Measurements from ENCODE around the gene ADIPOR2.

Gene ADIPOR2

GRCh38 chr12:1776170-1776921 lies 85.5 kb downstream of the ADIPOR2 start:
- H3K4me3 ChIP-seq (replicated peaks; ENCODE audit: low read depth, low read length), result no peak overlapping the region
- no peak for TF ChIP-seq CTCF (IDR thresholded peaks at IDR 0.05; ENCODE audit: insufficient read depth, low read length, poor library complexity, severe bottlenecking)
- peaks cover 2% of the 10 kb centered on the region for H3K36me3 ChIP-seq (ENCODE audit: control insufficient read depth, insufficient read depth, low read length)
- no peaks in the 10 kb centered on the region for H3K27me3 ChIP-seq (replicated peaks; ENCODE audit: control insufficient read depth, insufficient read depth, low read length)
- DNase-seq (ENCODE audit: extremely low read depth, insufficient read length), result no peak

- H3K36me3 ChIP-seq (ENCODE audit: control insufficient read depth, insufficient read depth, low read length), result peaks cover 2% of the 10 kb centered on the region
- H3K4me3 ChIP-seq (replicated peaks; ENCODE audit: low read depth, low read length), result no peak overlapping the region
- DNase-seq (ENCODE audit: extremely low read depth, insufficient read length), result no peak
- no peaks in the 10 kb centered on the region for H3K27me3 ChIP-seq (replicated peaks; ENCODE audit: control insufficient read depth, insufficient read depth, low read length)
- no peak for TF ChIP-seq CTCF (IDR thresholded peaks at IDR 0.05; ENCODE audit: insufficient read depth, low read length, poor library complexity, severe bottlenecking)
Observed at GRCh38 chr12:1777798-1778197, 86.9 kb downstream of the ADIPOR2 start.

- DNase-seq (ENCODE audit: extremely low read depth, insufficient read length), result no peak
- Histone ChIP-seq H3K27me3 (replicated peaks; ENCODE audit: control insufficient read depth, insufficient read depth, low read length) (no peaks in the 10 kb centered on the region), H3K4me3 (replicated peaks; ENCODE audit: low read depth, low read length) (no peak overlapping the region), H3K36me3 (ENCODE audit: control insufficient read depth, insufficient read depth, low read length) (peaks cover 4% of the 10 kb centered on the region)
- no peak for TF ChIP-seq CTCF (IDR thresholded peaks at IDR 0.05; ENCODE audit: insufficient read depth, low read length, poor library complexity, severe bottlenecking)
Observed at GRCh38 chr12:1778911-1779310, 88.0 kb downstream of the ADIPOR2 start.

GRCh38 chr12:1779783-1780182 lies 88.9 kb downstream of the ADIPOR2 start:
- no peak for TF ChIP-seq CTCF (IDR thresholded peaks at IDR 0.05; ENCODE audit: insufficient read depth, low read length, poor library complexity, severe bottlenecking)
- Histone ChIP-seq H3K36me3 (ENCODE audit: control insufficient read depth, insufficient read depth, low read length) (peaks cover 5% of the 10 kb centered on the region), H3K27me3 (replicated peaks; ENCODE audit: control insufficient read depth, insufficient read depth, low read length) (no peaks in the 10 kb centered on the region), H3K4me3 (replicated peaks; ENCODE audit: low read depth, low read length) (no peak overlapping the region)
- DNase-seq (ENCODE audit: extremely low read depth, insufficient read length), result no peak

- Histone ChIP-seq H3K27me3 (replicated peaks; ENCODE audit: control insufficient read depth, insufficient read depth, low read length) (no peaks in the 10 kb centered on the region), H3K4me3 (replicated peaks; ENCODE audit: low read depth, low read length) (no peak overlapping the region), H3K36me3 (ENCODE audit: control insufficient read depth, insufficient read depth, low read length) (peaks cover 8% of the 10 kb centered on the region)
- TF ChIP-seq CTCF (IDR thresholded peaks at IDR 0.05; ENCODE audit: insufficient read depth, low read length, poor library complexity, severe bottlenecking), result no peak
- no peak for DNase-seq (ENCODE audit: extremely low read depth, insufficient read length)
Observed at GRCh38 chr12:1781772-1782171, 90.9 kb downstream of the ADIPOR2 start.

GRCh38 chr12:1782215-1782614 lies 91.3 kb downstream of the ADIPOR2 start:
- no peaks in the 10 kb centered on the region for H3K27me3 ChIP-seq (replicated peaks; ENCODE audit: control insufficient read depth, insufficient read depth, low read length)
- peaks cover 8% of the 10 kb centered on the region for H3K36me3 ChIP-seq (ENCODE audit: control insufficient read depth, insufficient read depth, low read length)
- no peak overlapping the region for H3K4me3 ChIP-seq (replicated peaks; ENCODE audit: low read depth, low read length)
- no peak for DNase-seq (ENCODE audit: extremely low read depth, insufficient read length)
- TF ChIP-seq CTCF (IDR thresholded peaks at IDR 0.05; ENCODE audit: insufficient read depth, low read length, poor library complexity, severe bottlenecking), result no peak

All from GM06990 (cell line).